Mesenchymal stem cell (in vitro differentiated cells and primary cell): Measurements from ENCODE around the gene IKZF1. TPM values are rescaled to one million over a fixed set of nuclear protein-coding genes. Genes with fewer than 3 reads are reported as not detected.

Experiments used
- small RNA-seq: library from polyadenylated mRNA; stranded (forward); fragments of <200 nt; extraction: miRNeasy Mini kit (QIAGEN cat#:217004); gene quantifications from one replicate; pipeline ENCODE3, GENCODE V24; 2013; ENCODE audit warnings: low read depth

IKZF1 gene

Small RNAs within 50 kb of the gene (small RNA-seq; reads per million reads assigned to genes)
- gene RNU6-1091P: not detected
